GM10248 (cell line): ENCODE results near the gene SURF1.

Experiments
- CTCF ChIA-PET: fragments of 300-600 bp; sonication (Branson Sonifier 250); formaldehyde crosslinking; extraction: SDS; loops from one replicate; lab custom pipeline; 2021; ENCODE audit warnings: antibody characterized with exemption; lab: Yijun Ruan, JAX
- POLR2A ChIA-PET: fragments of 350-650 bp; sonication (Branson Sonifier 250); formaldehyde crosslinking; extraction: SDS; loops from one replicate; lab custom pipeline; 2020; ENCODE audit warnings: antibody characterized with exemption; lab: Yijun Ruan, JAX
- DNase-seq: peaks from one replicate; pipeline ENCODE4 v3.0.0; 2012; ENCODE audit errors: extremely low spot score
- CTCF ChIP-seq: IDR thresholded peaks from 2 replicates; pipeline ENCODE4 v1.5.1; 2012; ENCODE audit warnings: mild to moderate bottlenecking, low read depth; ENCODE audit errors: extremely low read depth, missing control alignments, control extremely low read depth

The SURF1 gene

GRCh38 chr9:133303266-133304157 is 52.8 kb downstream of the SURF1 start:
- no peak for DNase-seq
- POLR2A ChIA-PET = no interaction called here
- CTCF ChIA-PET = no interaction called here
- TF ChIP-seq CTCF = no peak
